Activated naive CD4-positive, alpha-beta T cell treated with anti-CD3 and anti-CD28 coated beads for 36 hours (primary cell): Measurements from ENCODE around the gene CD19. TPM values are rescaled to one million over a fixed set of nuclear protein-coding genes. Genes with fewer than 3 reads are reported as not detected.

Source experiments
- CTCF ChIA-PET: fragments of 350-600 bp; sonication (Branson Sonifier 250); formaldehyde crosslinking; loops from one replicate; lab custom pipeline; 2021; ENCODE audit warnings: antibody characterized with exemption; lab: Charles Lee
- DNase-seq: peaks from one replicate; pipeline ENCODE4 v3.0.0-alpha.2; 2020
- H3K27ac Mint-ChIP-seq: one replicate; pipeline ENCODE4 v1.8.0; 2021; ENCODE audit warnings: mild to moderate bottlenecking, mixed read lengths
- H3K27me3 Mint-ChIP-seq: one replicate; pipeline ENCODE4 v1.8.0; 2021; ENCODE audit warnings: low read depth, mixed read lengths
- H3K36me3 Mint-ChIP-seq: one replicate; pipeline ENCODE4 v1.8.0; 2021; ENCODE audit warnings: low read depth, mixed read lengths
- H3K4me1 Mint-ChIP-seq: one replicate; pipeline ENCODE4 v1.8.0; 2021; ENCODE audit warnings: low read depth, mixed read lengths
- H3K4me3 Mint-ChIP-seq: one replicate; pipeline ENCODE4 v1.8.0; 2021; ENCODE audit warnings: mild to moderate bottlenecking, moderate library complexity, mixed read lengths
- H3K9me3 Mint-ChIP-seq: one replicate; pipeline ENCODE4 v1.8.0; 2021; ENCODE audit warnings: mixed read lengths
- intact Hi-C: fragments of 100-400 bp; cut with micrococcal nuclease; formaldehyde crosslinking; loops from one replicate; pipeline ENCODE4 v1.15.1; 2023
- total RNA-seq, 2 experiments: library from RNA; stranded (reverse); gene quantifications; one replicate each; pipeline ENCODE4 v1.2.3, GENCODE V29; 2021

CD19 gene
- total RNA-seq, 2 experiments from 2014 or later, result 0.19 to 0.22 TPM

GRCh38 chr16:28899882-28900590, 31.7 kb upstream of the CD19 start:
- intact Hi-C loops, result no loop called here
- H3K4me3 Mint-ChIP-seq, result no peak overlapping the region
- no peak for DNase-seq
- no peaks in the 10 kb centered on the region for H3K9me3 Mint-ChIP-seq
- CTCF ChIA-PET, result interaction anchor here (0.6 to 0.7 kb wide), 3 partner anchors 22 to 1712 kb away, joined by 3 read pairs; no protein-coding TSS in a partner anchor
- peaks cover 3% of the 10 kb centered on the region for H3K4me1 Mint-ChIP-seq
- no peaks in the 10 kb centered on the region for H3K36me3 Mint-ChIP-seq
- no peaks in the 10 kb centered on the region for H3K27me3 Mint-ChIP-seq
- H3K27ac Mint-ChIP-seq, result no peak overlapping the region

- CTCF ChIA-PET, result interaction anchor here (0.6 to 0.7 kb wide), 3 partner anchors 21 to 1711 kb away, joined by 3 read pairs; no protein-coding TSS in a partner anchor
- H3K27me3 Mint-ChIP-seq, result no peaks in the 10 kb centered on the region
- intact Hi-C loops, result no loop called here
- H3K4me1 Mint-ChIP-seq, result peaks cover 3% of the 10 kb centered on the region
- H3K27ac Mint-ChIP-seq, result no peak overlapping the region
- DNase-seq, result no peak
- H3K4me3 Mint-ChIP-seq, result no peak overlapping the region
- H3K9me3 Mint-ChIP-seq, result no peaks in the 10 kb centered on the region
- no peaks in the 10 kb centered on the region for H3K36me3 Mint-ChIP-seq
Observed at GRCh38 chr16:28900601-28901000, 31.2 kb upstream of the CD19 start.

- DNase-seq, result no peak
Observed at GRCh38 chr16:28901862-28902261, 29.9 kb upstream of the CD19 start.

GRCh38 chr16:28902909-28903308, 28.9 kb upstream of the CD19 start:
- no peak for DNase-seq
- peaks cover 3% of the 10 kb centered on the region for H3K4me1 Mint-ChIP-seq
- intact Hi-C loops, result no loop called here
- CTCF ChIA-PET, result no interaction called here
- no peaks in the 10 kb centered on the region for H3K9me3 Mint-ChIP-seq
- H3K4me3 Mint-ChIP-seq, result no peak overlapping the region
- no peaks in the 10 kb centered on the region for H3K36me3 Mint-ChIP-seq
- H3K27me3 Mint-ChIP-seq, result no peaks in the 10 kb centered on the region
- no peak overlapping the region for H3K27ac Mint-ChIP-seq

More at GRCh38 chr16:28901862-28902261, 29.9 kb upstream of the CD19 start:
- CTCF ChIA-PET, result interaction anchor here (0.8 to 1.4 kb wide), 3 partner anchors 12 to 45 kb away, joined by 3 to 6 read pairs (median 4); no protein-coding TSS in a partner anchor
- intact Hi-C loops, result no loop called here
- Mint-ChIP-seq H3K4me1 (peaks cover 3% of the 10 kb centered on the region), H3K27me3 (no peaks in the 10 kb centered on the region), H3K9me3 (no peaks in the 10 kb centered on the region), H3K27ac (no peak overlapping the region), H3K4me3 (no peak overlapping the region), H3K36me3 (no peaks in the 10 kb centered on the region)

GRCh38 chr16:28903344-28904042, 28.3 kb upstream of the CD19 start:
- CTCF ChIA-PET, result no interaction called here
- intact Hi-C loops, result no loop called here
- no peak overlapping the region for H3K4me3 Mint-ChIP-seq
- no peaks in the 10 kb centered on the region for H3K27me3 Mint-ChIP-seq
- peaks cover 3% of the 10 kb centered on the region for H3K4me1 Mint-ChIP-seq
- H3K36me3 Mint-ChIP-seq, result no peaks in the 10 kb centered on the region
- H3K9me3 Mint-ChIP-seq, result no peaks in the 10 kb centered on the region
- H3K27ac Mint-ChIP-seq, result no peak overlapping the region
- DNase-seq, result no peak

GRCh38 chr16:28904363-28904762, 27.4 kb upstream of the CD19 start:
- Mint-ChIP-seq H3K4me1 (peaks cover 3% of the 10 kb centered on the region), H3K36me3 (no peaks in the 10 kb centered on the region), H3K9me3 (no peaks in the 10 kb centered on the region), H3K4me3 (no peak overlapping the region), H3K27ac (no peak overlapping the region), H3K27me3 (no peaks in the 10 kb centered on the region)
- CTCF ChIA-PET, result no interaction called here
- no peak for DNase-seq
- intact Hi-C loops, result no loop called here

GRCh38 chr16:28904828-28905227, 26.9 kb upstream of the CD19 start:
- Mint-ChIP-seq H3K27me3 (no peaks in the 10 kb centered on the region), H3K27ac (no peak overlapping the region), H3K4me1 (peaks cover 3% of the 10 kb centered on the region), H3K36me3 (no peaks in the 10 kb centered on the region), H3K4me3 (no peak overlapping the region), H3K9me3 (no peaks in the 10 kb centered on the region)
- DNase-seq, result no peak
- intact Hi-C loops, result no loop called here
- CTCF ChIA-PET, result no interaction called here

- intact Hi-C loops, result no loop called here
- Mint-ChIP-seq H3K9me3 (no peaks in the 10 kb centered on the region), H3K27ac (no peak overlapping the region), H3K4me1 (peaks cover 3% of the 10 kb centered on the region), H3K27me3 (no peaks in the 10 kb centered on the region), H3K4me3 (no peak overlapping the region), H3K36me3 (no peaks in the 10 kb centered on the region)
- CTCF ChIA-PET, result interaction anchor here (0.6 kb wide), 1 partner anchor 61 kb away, joined by 3 read pairs; no protein-coding TSS in a partner anchor
- DNase-seq, result no peak
Observed at GRCh38 chr16:28905229-28905754, 26.5 kb upstream of the CD19 start.

GRCh38 chr16:28905800-28906372, 25.9 kb upstream of the CD19 start:
- no peaks in the 10 kb centered on the region for H3K27me3 Mint-ChIP-seq
- H3K36me3 Mint-ChIP-seq, result no peaks in the 10 kb centered on the region
- H3K9me3 Mint-ChIP-seq, result no peaks in the 10 kb centered on the region
- H3K4me1 Mint-ChIP-seq, result peaks cover 3% of the 10 kb centered on the region
- CTCF ChIA-PET, result interaction anchor here (0.6 kb wide), 1 partner anchor 60 kb away, joined by 3 read pairs; no protein-coding TSS in a partner anchor
- no peak for DNase-seq
- intact Hi-C loops, result no loop called here
- no peak overlapping the region for H3K27ac Mint-ChIP-seq
- H3K4me3 Mint-ChIP-seq, result no peak overlapping the region

GRCh38 chr16:28910086-28911031, 21.4 kb upstream of the CD19 start:
- H3K36me3 Mint-ChIP-seq, result peaks cover 7% of the 10 kb centered on the region
- no peaks in the 10 kb centered on the region for H3K27me3 Mint-ChIP-seq
- H3K4me1 Mint-ChIP-seq, result no peaks in the 10 kb centered on the region
- no peaks in the 10 kb centered on the region for H3K9me3 Mint-ChIP-seq
- CTCF ChIA-PET, result no interaction called here
- H3K27ac Mint-ChIP-seq, result no peak overlapping the region
- no peak overlapping the region for H3K4me3 Mint-ChIP-seq
- intact Hi-C loops, result no loop called here
- DNase-seq, result peak; percentile 23

- H3K4me3 Mint-ChIP-seq, result no peak overlapping the region
- CTCF ChIA-PET, result no interaction called here
- intact Hi-C loops, result no loop called here
- no peaks in the 10 kb centered on the region for H3K4me1 Mint-ChIP-seq
- H3K9me3 Mint-ChIP-seq, result no peaks in the 10 kb centered on the region
- no peaks in the 10 kb centered on the region for H3K27me3 Mint-ChIP-seq
- no peak overlapping the region for H3K27ac Mint-ChIP-seq
- H3K36me3 Mint-ChIP-seq, result peaks cover 12% of the 10 kb centered on the region
- DNase-seq, result no peak
Observed at GRCh38 chr16:28912558-28912957, 19.2 kb upstream of the CD19 start.
